Keratinocyte (primary cell): ENCODE data around the gene LRRN2. TPM values are rescaled to one million over a fixed set of nuclear protein-coding genes. Genes with fewer than 3 reads are reported as not detected.

Source experiments
- DNase-seq: peaks from one replicate; pipeline ENCODE4 v3.0.0-alpha.2; 2011; ENCODE audit warnings: low read depth, missing footprints, low spot score
- FAIRE-seq: peaks from 2 replicates; lab custom pipeline; 2011; peaks lifted over from hg19 to GRCh38; lab: Jason Lieb, UNC
- H2AFZ ChIP-seq: 2 replicates; pipeline ENCODE4 v1.6.0; 2012; ENCODE audit warnings: low read length, control low read depth, inconsistent platforms; ENCODE audit not compliant: control insufficient read depth
- H3K27ac ChIP-seq: 2 replicates; pipeline ENCODE4 v1.5.1; 2011; ENCODE audit warnings: low read length; ENCODE audit not compliant: control insufficient read depth, insufficient read depth
- H3K27me3 ChIP-seq: 3 replicates; pipeline ENCODE4 v1.6.0; 2011; ENCODE audit warnings: low read length; ENCODE audit not compliant: control insufficient read depth, insufficient read depth; ENCODE audit errors: extremely low read depth
- H3K36me3 ChIP-seq, 2 experiments: 2 replicates in 1 of 2; 3 replicates in 1 of 2; pipeline ENCODE4 v1.5.1; 2011; ENCODE audit warnings: low read length in 2 of 2, mild to moderate bottlenecking in 1 of 2; ENCODE audit not compliant: control insufficient read depth in 2 of 2, insufficient read depth in 2 of 2; ENCODE audit errors: extremely low read depth in 1 of 2
- H3K4me1 ChIP-seq: 3 replicates; pipeline ENCODE4 v1.5.1; 2011; ENCODE audit warnings: low read length; ENCODE audit not compliant: control insufficient read depth, insufficient read depth; ENCODE audit errors: extremely low read depth
- H3K4me2 ChIP-seq: 3 replicates; pipeline ENCODE4 v1.6.0; 2011; ENCODE audit warnings: low read depth, low read length; ENCODE audit not compliant: control insufficient read depth, insufficient read depth; ENCODE audit errors: extremely low read depth
- H3K4me3 ChIP-seq, 3 experiments: fragments of 200-600 bp in 1 of 3; sonication (generic) in 1 of 3; 2 replicates in 2 of 3; 3 replicates in 1 of 3; pipeline ENCODE4 v1.5.1; 2011 to 2016; ENCODE audit warnings: low read length in 3 of 3, mild to moderate bottlenecking in 3 of 3, control low read depth in 2 of 3, inconsistent platforms in 1 of 3, low read depth in 1 of 3, mixed read lengths in 1 of 3, mixed run types in 1 of 3, moderate library complexity in 1 of 3; ENCODE audit not compliant: control insufficient read depth in 2 of 3, insufficient read depth in 2 of 3; ENCODE audit errors: extremely low read depth in 1 of 3
- H3K79me2 ChIP-seq: 2 replicates; pipeline ENCODE4 v1.6.0; 2012; ENCODE audit warnings: low read length; ENCODE audit not compliant: control insufficient read depth, insufficient read depth
- H3K9ac ChIP-seq: 3 replicates; pipeline ENCODE4 v1.6.0; 2011; ENCODE audit warnings: low read length; ENCODE audit not compliant: control insufficient read depth, insufficient read depth; ENCODE audit errors: extremely low read depth
- H3K9me1 ChIP-seq: 3 replicates; pipeline ENCODE4 v1.6.0; 2011; ENCODE audit warnings: low read length; ENCODE audit not compliant: control insufficient read depth, insufficient read depth; ENCODE audit errors: extremely low read depth
- H3K9me3 ChIP-seq: 2 replicates; pipeline ENCODE4 v1.5.1; 2012; ENCODE audit warnings: low read depth, low read length; ENCODE audit not compliant: control insufficient read depth
- H4K20me1 ChIP-seq: 3 replicates; pipeline ENCODE4 v1.6.0; 2011; ENCODE audit warnings: low read length; ENCODE audit not compliant: control insufficient read depth, insufficient read depth; ENCODE audit errors: extremely low read depth
- EZH2 ChIP-seq: IDR thresholded peaks from one replicate; pipeline ENCODE4 v1.6.1; 2012; ENCODE audit warnings: inconsistent platforms, mild to moderate bottlenecking, low read length, moderate library complexity
- dilution Hi-C: fragments of 300-500 bp; cut with MboI; formaldehyde crosslinking; loops from one replicate; pipeline ENCODE4 v1.7.0; 2020; ENCODE audit warnings: low sequenced_read_pairs; ENCODE audit not compliant: extremely low pct_ligation_motif_present
- polyA plus RNA-seq, 5 experiments: library from polyadenylated mRNA; depleted of rRNA in 3 of 5; stranded (reverse) in 3 of 5; stranded (forward) in 1 of 5; unstranded in 1 of 5; fragments of >200 nt; gene quantifications; 1 replicate in 1 of 5; 2 replicates in 3 of 5; 3 replicates in 1 of 5; pipeline versions ENCODE4 v1.2.1 to v1.2.3, GENCODE V29; 2011 to 2012; ENCODE audit warnings: missing spikeins in 2 of 5, low read depth in 1 of 5, low replicate concordance in 1 of 5
- TF ChIP-seq, protein P1 (sequence below), 3 experiments: IDR thresholded peaks in 1 of 3; conservative IDR thresholded peaks in 1 of 3; optimal IDR thresholded peaks in 1 of 3; 2 replicates in 2 of 3; 3 replicates in 1 of 3; pipeline versions ENCODE3 to v1.5.1; 2011; ENCODE audit warnings: low read length in 3 of 3, mild to moderate bottlenecking in 3 of 3, moderate library complexity in 2 of 3, control low read depth in 1 of 3, inconsistent platforms in 1 of 3; ENCODE audit not compliant: insufficient read depth in 2 of 3; ENCODE audit errors: extremely low read depth in 1 of 3

Gene LRRN2
- polyA plus RNA-seq, 1 donor (not counting 4 experiments of a cell fraction or from before 2014, with no cell fraction given) = not detected

DNA sequence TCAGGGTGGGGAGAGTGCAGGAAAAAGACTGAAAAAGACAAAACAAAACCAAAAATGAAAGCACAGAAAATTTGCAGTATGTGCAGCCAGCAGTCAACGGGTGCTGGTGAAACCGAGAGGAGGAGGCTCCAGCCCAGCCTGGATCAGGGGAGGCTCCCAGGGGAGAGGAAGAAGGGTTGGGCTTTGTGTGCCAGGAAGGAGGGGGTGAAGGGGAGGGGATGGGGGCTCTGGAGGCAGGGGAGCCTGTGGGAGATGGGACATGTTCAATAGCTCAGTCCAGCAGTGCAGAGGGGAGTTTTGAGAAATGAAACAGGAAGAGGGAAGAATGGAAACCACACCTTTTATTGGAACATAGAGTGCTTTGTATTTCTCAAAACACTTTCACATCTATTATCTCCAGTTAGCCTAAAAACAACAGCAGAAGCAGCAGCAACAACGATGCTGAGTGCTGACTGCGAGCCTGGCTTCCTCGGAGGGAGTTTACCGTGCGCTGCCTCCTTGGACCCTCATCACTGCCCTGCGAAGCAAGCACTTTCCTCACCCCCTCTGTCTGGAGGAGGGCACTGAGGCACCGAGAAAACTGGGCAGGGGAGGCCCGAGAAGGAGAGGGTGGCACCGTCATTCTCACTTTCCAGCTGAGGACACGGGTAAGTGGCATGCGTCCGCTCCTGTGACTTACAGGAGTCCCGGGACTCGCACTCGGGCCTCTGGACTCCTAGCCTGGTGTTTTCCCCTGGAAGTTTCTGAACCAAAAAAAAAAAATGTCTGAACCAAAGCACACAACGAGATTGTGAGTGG is 106.5 kb downstream of the LRRN2 start:
- H3K27me3 ChIP-seq = no peaks in the 10 kb centered on the region
- no peak overlapping the region for H2AFZ ChIP-seq
- H3K9me1 ChIP-seq = no peaks in the 10 kb centered on the region
- dilution Hi-C loops = no loop called here
- no peak overlapping the region for H3K9ac ChIP-seq
- H3K27ac ChIP-seq = no peak overlapping the region
- no peaks in the 10 kb centered on the region for H4K20me1 ChIP-seq
- no peak for TF ChIP-seq EZH2
- TF ChIP-seq, protein P1, sequence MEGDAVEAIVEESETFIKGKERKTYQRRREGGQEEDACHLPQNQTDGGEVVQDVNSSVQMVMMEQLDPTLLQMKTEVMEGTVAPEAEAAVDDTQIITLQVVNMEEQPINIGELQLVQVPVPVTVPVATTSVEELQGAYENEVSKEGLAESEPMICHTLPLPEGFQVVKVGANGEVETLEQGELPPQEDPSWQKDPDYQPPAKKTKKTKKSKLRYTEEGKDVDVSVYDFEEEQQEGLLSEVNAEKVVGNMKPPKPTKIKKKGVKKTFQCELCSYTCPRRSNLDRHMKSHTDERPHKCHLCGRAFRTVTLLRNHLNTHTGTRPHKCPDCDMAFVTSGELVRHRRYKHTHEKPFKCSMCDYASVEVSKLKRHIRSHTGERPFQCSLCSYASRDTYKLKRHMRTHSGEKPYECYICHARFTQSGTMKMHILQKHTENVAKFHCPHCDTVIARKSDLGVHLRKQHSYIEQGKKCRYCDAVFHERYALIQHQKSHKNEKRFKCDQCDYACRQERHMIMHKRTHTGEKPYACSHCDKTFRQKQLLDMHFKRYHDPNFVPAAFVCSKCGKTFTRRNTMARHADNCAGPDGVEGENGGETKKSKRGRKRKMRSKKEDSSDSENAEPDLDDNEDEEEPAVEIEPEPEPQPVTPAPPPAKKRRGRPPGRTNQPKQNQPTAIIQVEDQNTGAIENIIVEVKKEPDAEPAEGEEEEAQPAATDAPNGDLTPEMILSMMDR (optimal IDR thresholded peaks at IDR 0.05 in 1 of 3, IDR thresholded peaks at IDR 0.05 in 1 of 3, conservative IDR thresholded peaks at IDR 0.05 in 1 of 3; ENCODE audit: extremely low read depth in 1 of 3, insufficient read depth in 2 of 3, low read length in 3 of 3) = no peak
- H3K9me3 ChIP-seq = no peaks in the 10 kb centered on the region
- DNase-seq = no peak
- H3K4me2 ChIP-seq = no peak overlapping the region
- H3K36me3 ChIP-seq = no peaks in the 10 kb centered on the region
- H3K79me2 ChIP-seq = no peaks in the 10 kb centered on the region
- FAIRE-seq = no peak
- no peak overlapping the region for H3K4me3 ChIP-seq
- no peaks in the 10 kb centered on the region for H3K4me1 ChIP-seq

DNA sequence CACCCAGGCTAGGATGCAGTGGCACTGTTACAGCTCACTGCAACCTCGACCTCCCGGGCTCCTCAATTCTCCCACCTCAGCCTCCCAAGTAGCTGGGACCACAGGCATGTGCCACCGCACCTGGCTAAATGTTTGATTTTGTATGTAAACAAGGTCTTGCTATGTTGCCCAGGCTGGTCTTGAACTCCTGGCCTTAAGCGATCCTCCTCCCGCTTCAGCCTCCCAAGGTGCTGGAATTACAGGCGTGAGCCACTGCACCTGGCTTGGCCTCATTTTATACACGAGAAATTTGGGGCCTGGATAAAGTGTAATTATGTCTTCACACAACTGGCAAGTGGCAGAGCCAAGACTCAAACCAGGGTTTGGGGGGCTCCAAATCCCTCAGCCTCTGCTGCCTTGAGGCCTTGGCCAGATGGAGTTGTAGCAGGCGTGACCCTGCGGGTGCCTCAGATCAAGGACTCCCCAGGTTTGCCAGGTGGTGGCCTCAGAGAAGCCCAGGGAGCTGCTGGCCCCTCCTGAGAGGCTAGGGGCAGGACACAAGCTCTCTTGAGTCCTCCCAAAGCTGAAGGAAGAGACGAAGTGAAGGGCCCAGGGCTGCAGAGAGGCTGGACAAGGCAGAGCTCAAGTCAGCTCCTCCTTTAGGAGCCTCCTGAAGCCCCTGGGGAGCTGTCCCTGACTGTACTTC is 107.6 kb downstream of the LRRN2 start:
- H3K36me3 ChIP-seq = no peaks in the 10 kb centered on the region
- H4K20me1 ChIP-seq = no peaks in the 10 kb centered on the region
- no peak overlapping the region for H3K4me3 ChIP-seq
- no peaks in the 10 kb centered on the region for H3K27me3 ChIP-seq
- no peaks in the 10 kb centered on the region for H3K9me3 ChIP-seq
- peaks cover 5% of the 10 kb centered on the region for H3K4me1 ChIP-seq
- no peak overlapping the region for H3K4me2 ChIP-seq
- no peak overlapping the region for H3K9ac ChIP-seq
- FAIRE-seq = no peak
- DNase-seq = no peak
- no peak overlapping the region for H2AFZ ChIP-seq
- no peak overlapping the region for H3K27ac ChIP-seq
- no peaks in the 10 kb centered on the region for H3K9me1 ChIP-seq
- TF ChIP-seq, protein P1 (optimal IDR thresholded peaks at IDR 0.05 in 1 of 3, IDR thresholded peaks at IDR 0.05 in 1 of 3, conservative IDR thresholded peaks at IDR 0.05 in 1 of 3; ENCODE audit: extremely low read depth in 1 of 3, insufficient read depth in 2 of 3, low read length in 3 of 3) = no peak
- no peak for TF ChIP-seq EZH2
- dilution Hi-C loops = no loop called here
- no peaks in the 10 kb centered on the region for H3K79me2 ChIP-seq
